H9 (cell line): Measurements from ENCODE around the gene KLF6. TPM values are rescaled to one million over a fixed set of nuclear protein-coding genes. Genes with fewer than 3 reads are reported as not detected.

Experiments used
- DNase-seq: peaks from one replicate; pipeline ENCODE4 v3.0.0-alpha.2; 2017
- H2AFZ ChIP-seq: one replicate; pipeline ENCODE4 v1.6.1; 2013; ENCODE audit warnings: mild to moderate bottlenecking, low read length, control low read depth, moderate library complexity
- H2AK5ac ChIP-seq: 2 replicates; pipeline ENCODE4 v1.6.1; 2013; ENCODE audit warnings: low read length, control low read depth, mixed read lengths; ENCODE audit not compliant: insufficient read length
- H2BK120ac ChIP-seq: one replicate; pipeline ENCODE4 v1.6.1; 2013; ENCODE audit warnings: low read depth, mild to moderate bottlenecking, low read length, control low read depth, inconsistent platforms; ENCODE audit not compliant: poor library complexity, severe bottlenecking
- H2BK12ac ChIP-seq: 2 replicates; pipeline ENCODE4 v1.6.1; 2013; ENCODE audit warnings: low read length, control low read depth, mixed read lengths, low read depth; ENCODE audit not compliant: insufficient read length
- H2BK15ac ChIP-seq: 2 replicates; pipeline ENCODE4 v1.6.1; 2013; ENCODE audit warnings: low read depth, low read length, control low read depth
- H2BK20ac ChIP-seq: one replicate; pipeline ENCODE4 v1.6.1; 2013; ENCODE audit warnings: low read depth, mild to moderate bottlenecking, low read length, control low read depth, inconsistent platforms; ENCODE audit not compliant: poor library complexity, severe bottlenecking
- H2BK5ac ChIP-seq: 2 replicates; pipeline ENCODE4 v1.6.1; 2013; ENCODE audit warnings: low read length, control low read depth, mixed read lengths; ENCODE audit not compliant: insufficient read length
- H3K14ac ChIP-seq: 2 replicates; pipeline ENCODE4 v1.6.1; 2013; ENCODE audit warnings: low read length, control low read depth; ENCODE audit not compliant: insufficient read depth
- H3K18ac ChIP-seq: 2 replicates; pipeline ENCODE4 v1.6.1; 2013; ENCODE audit warnings: low read depth, mild to moderate bottlenecking, mixed read lengths, low read length, control low read depth; ENCODE audit not compliant: insufficient read length
- H3K23ac ChIP-seq: 2 replicates; pipeline ENCODE4 v1.6.1; 2013; ENCODE audit warnings: low read length, control low read depth, mixed read lengths, low read depth; ENCODE audit not compliant: insufficient read length
- H3K23me2 ChIP-seq: 2 replicates; pipeline ENCODE4 v1.6.1; 2013; ENCODE audit warnings: low read depth, mild to moderate bottlenecking, mixed read lengths, low read length, control low read depth; ENCODE audit not compliant: insufficient read length, poor library complexity, severe bottlenecking
- H3K27ac ChIP-seq: 2 replicates; pipeline ENCODE4 v1.5.1; 2013; ENCODE audit warnings: low read length, control low read depth, mixed read lengths, low read depth; ENCODE audit not compliant: insufficient read length
- H3K27me3 ChIP-seq: 2 replicates; pipeline ENCODE4 v1.6.1; 2013; ENCODE audit warnings: low read length, control low read depth, inconsistent platforms; ENCODE audit not compliant: insufficient read depth
- H3K4ac ChIP-seq: 2 replicates; pipeline ENCODE4 v1.6.1; 2013; ENCODE audit warnings: low read depth, mild to moderate bottlenecking, control low read depth, inconsistent platforms, low read length, moderate library complexity
- H3K4me1 ChIP-seq: 2 replicates; pipeline ENCODE4 v1.6.1; 2013; ENCODE audit warnings: low read length, control low read depth, inconsistent platforms; ENCODE audit not compliant: insufficient read depth
- H3K4me2 ChIP-seq: 2 replicates; pipeline ENCODE4 v1.6.1; 2013; ENCODE audit warnings: low read length, control low read depth, mixed read lengths; ENCODE audit not compliant: insufficient read length, insufficient read depth
- H3K56ac ChIP-seq: 2 replicates; pipeline ENCODE4 v1.6.1; 2013; ENCODE audit warnings: low read depth, mild to moderate bottlenecking, mixed read lengths, low read length, control low read depth; ENCODE audit not compliant: insufficient read length
- H3K79me1 ChIP-seq: 2 replicates; pipeline ENCODE4 v1.6.1; 2013; ENCODE audit warnings: low read depth, mild to moderate bottlenecking, moderate library complexity, low read length, control low read depth, inconsistent platforms; ENCODE audit not compliant: insufficient read depth, poor library complexity, severe bottlenecking
- H3K79me2 ChIP-seq: 2 replicates; pipeline ENCODE4 v1.6.1; 2013; ENCODE audit warnings: low read length, control low read depth, inconsistent platforms; ENCODE audit not compliant: insufficient read depth
- H3K9ac ChIP-seq: 2 replicates; pipeline ENCODE4 v1.6.1; 2013; ENCODE audit warnings: low read length, control low read depth, mixed read lengths; ENCODE audit not compliant: insufficient read length; ENCODE audit errors: extremely low read depth
- H3K9me3 ChIP-seq: one replicate; pipeline ENCODE4 v1.6.1; 2013; ENCODE audit warnings: low read depth, low read length, inconsistent platforms; ENCODE audit not compliant: control insufficient read depth
- H3T11ph ChIP-seq: one replicate; pipeline ENCODE4 v1.6.1; 2013; ENCODE audit warnings: mild to moderate bottlenecking, low read length, control low read depth, inconsistent platforms
- H4K20me1 ChIP-seq: one replicate; pipeline ENCODE4 v1.6.1; 2013; ENCODE audit not compliant: control insufficient read depth, insufficient read length, insufficient read depth
- H4K5ac ChIP-seq: 2 replicates; pipeline ENCODE4 v1.6.1; 2013; ENCODE audit warnings: low read depth, mild to moderate bottlenecking, mixed read lengths, low read length, control low read depth; ENCODE audit not compliant: insufficient read length
- H4K8ac ChIP-seq: replicated peaks from 2 replicates; pipeline ENCODE4 v1.6.1; 2013; ENCODE audit warnings: low read length, control low read depth, mixed read lengths, low read depth; ENCODE audit not compliant: insufficient read length
- H4K91ac ChIP-seq: 2 replicates; pipeline ENCODE4 v1.6.1; 2013; ENCODE audit warnings: low read depth, mild to moderate bottlenecking, moderate library complexity, mixed read lengths, low read length, control low read depth; ENCODE audit not compliant: insufficient read length
- H3K27ac Mint-ChIP-seq, 3 experiments: 2 replicates in 2 of 3; 3 replicates in 1 of 3; pipeline ENCODE4 v1.8.0; 2020 to 2021; ENCODE audit warnings: mixed read lengths in 3 of 3, mild to moderate bottlenecking in 1 of 3, moderate library complexity in 1 of 3
- H3K27me3 Mint-ChIP-seq: 2 replicates; pipeline ENCODE4 v1.8.0; 2021; ENCODE audit warnings: low read depth, mild to moderate bottlenecking, moderate library complexity, mixed read lengths
- H3K36me3 Mint-ChIP-seq, 3 experiments: 2 replicates in 2 of 3; 3 replicates in 1 of 3; pipeline ENCODE4 v1.8.0; 2020 to 2021; ENCODE audit warnings: low read depth in 3 of 3, mixed read lengths in 3 of 3; ENCODE audit not compliant: insufficient read depth in 1 of 3
- H3K4me1 Mint-ChIP-seq, 2 experiments: 2 replicates each; pipeline ENCODE4 v1.8.0; 2020; ENCODE audit warnings: mixed read lengths in 2 of 2
- H3K4me3 Mint-ChIP-seq, 2 experiments: 2 replicates in 1 of 2; 3 replicates in 1 of 2; pipeline ENCODE4 v1.8.0; 2020 to 2021; ENCODE audit warnings: mild to moderate bottlenecking in 2 of 2, mixed read lengths in 2 of 2, moderate library complexity in 1 of 2
- H3K9me3 Mint-ChIP-seq, 2 experiments: 2 replicates in 1 of 2; 3 replicates in 1 of 2; pipeline ENCODE4 v1.8.0; 2020; ENCODE audit warnings: mild to moderate bottlenecking in 2 of 2, mixed read lengths in 2 of 2, moderate library complexity in 1 of 2
- CTCF ChIP-seq: fragments of 200-600 bp; sonication (generic); conservative IDR thresholded peaks from 3 replicates; pipeline ENCODE4 v1.8.0; 2021; ENCODE audit warnings: antibody characterized with exemption, mild to moderate bottlenecking
- WGBS: extraction: QIAGEN DNeasy Blood & Tissue Kit; methylation state at CpG from one replicate; pipeline ENCODE4 v1.1.7; 2013; ENCODE audit warnings: missing lambda C conversion rate, low lambda C conversion rate, mixed read lengths; ENCODE audit not compliant: insufficient read length; ENCODE audit errors: extremely low coverage; 5-methylcytosine and 5-hydroxymethylcytosine counted together
- total RNA-seq: library from RNA; stranded (reverse); gene quantifications from 2 replicates; pipeline ENCODE4 v1.2.1, GENCODE V29; 2021

KLF6 gene
- total RNA-seq, 1 experiment from 2014 or later = 19.3 TPM

- no peak overlapping the region for H3K14ac ChIP-seq
- H4K8ac ChIP-seq = no peak overlapping the region
- no peak overlapping the region for H4K91ac ChIP-seq
- H3K4me1 ChIP-seq = peaks cover 6% of the 10 kb centered on the region; the same call in 1 of the 2 replicates
- TF ChIP-seq CTCF = no peak
- no peak overlapping the region for H2BK12ac ChIP-seq
- H3K23me2 ChIP-seq = no peaks in the 10 kb centered on the region
- H2BK5ac ChIP-seq = no peak overlapping the region
- H3K79me2 ChIP-seq = no peaks in the 10 kb centered on the region
- H2BK120ac ChIP-seq = no peak overlapping the region
- Mint-ChIP-seq H3K4me3 (no peak overlapping the region), H3K4me1 (peaks cover 8 to 13% of the 10 kb centered on the region in 2 experiments), H3K27ac (no peak overlapping the region), H3K27me3 (peaks cover 2% of the 10 kb centered on the region; the same call in 1 of the 2 replicates), H3K36me3 (peaks cover 0 to 1% (median 0%) of the 10 kb centered on the region in 3 experiments; a peak in 2 of 7 replicates), H3K9me3 (peaks cover 1 to 4% of the 10 kb centered on the region in 2 experiments; a peak in 4 of 5 replicates)
- no peak overlapping the region for H3K4ac ChIP-seq
- no peaks in the 10 kb centered on the region for H4K20me1 ChIP-seq
- 100% methylated on average over 3 of the region's 7 CpGs for WGBS
- no peak overlapping the region for H3K56ac ChIP-seq
- H3K27me3 ChIP-seq = no peaks in the 10 kb centered on the region
- no peak overlapping the region for H3K4me2 ChIP-seq
- H3K27ac ChIP-seq = no peak overlapping the region
- H3K9me3 ChIP-seq = no peaks in the 10 kb centered on the region
- no peak overlapping the region for H3K23ac ChIP-seq
- no peak overlapping the region for H2AK5ac ChIP-seq
- H4K5ac ChIP-seq = no peak overlapping the region
- DNase-seq = no peak
- H3T11ph ChIP-seq = no peak overlapping the region
- no peak overlapping the region for H2BK15ac ChIP-seq
- H2AFZ ChIP-seq = no peak overlapping the region
- no peak overlapping the region for H3K18ac ChIP-seq
- no peaks in the 10 kb centered on the region for H3K79me1 ChIP-seq
- no peak overlapping the region for H3K9ac ChIP-seq
- H2BK20ac ChIP-seq = no peak overlapping the region
Measured at GRCh38 chr10:3746634-3747033, 38.4 kb downstream of the KLF6 start.
